Glomerular endothelial cell (primary cell): ENCODE data around the gene RIBC2. TPM values are rescaled to one million over a fixed set of nuclear protein-coding genes. Genes with fewer than 3 reads are reported as not detected.
"Not testable (repeated sequence)": the region's sequence is repeated elsewhere in the genome, so short reads cannot be mapped to it uniquely, and the experiment has no call there.

Source experiments
- DNase-seq: peaks from one replicate; pipeline ENCODE4 v3.0.0-alpha.2; 2011; ENCODE audit warnings: low read depth, low spot score; ENCODE audit errors: extremely low read depth
- total RNA-seq: library from RNA; depleted of rRNA; stranded (reverse); fragments of >200 nt; gene quantifications from 2 replicates; pipeline ENCODE4 v1.2.3, GENCODE V29; 2015

RIBC2 gene
- total RNA-seq, 1 donor from 2014 or later: 0.23 TPM

- DNase-seq: no peak
These were observed 32.7 kb downstream of the RIBC2 start for GRCh38 chr22:45446216-45446615.

GRCh38 chr22:45447596-45447995, 34.1 kb downstream of the RIBC2 start:
- DNase-seq: not testable (repeated sequence)

- no peak for DNase-seq
These were observed 34.9 kb downstream of the RIBC2 start for GRCh38 chr22:45448431-45448830.

- not testable (repeated sequence) for DNase-seq
These were observed 35.9 kb downstream of the RIBC2 start for GRCh38 chr22:45449442-45449841.

GRCh38 chr22:45450101-45450785, 36.8 kb downstream of the RIBC2 start:
- no peak for DNase-seq

- no peak for DNase-seq
These were observed 37.6 kb downstream of the RIBC2 start for GRCh38 chr22:45450921-45451651.

GRCh38 chr22:45451972-45452371, 38.5 kb downstream of the RIBC2 start:
- DNase-seq: no peak

- DNase-seq: no peak
These were observed 39.3 kb downstream of the RIBC2 start for GRCh38 chr22:45452565-45453379.

GRCh38 chr22:45453764-45454163, 40.3 kb downstream of the RIBC2 start:
- no peak for DNase-seq

GRCh38 chr22:45454275-45454674, 40.8 kb downstream of the RIBC2 start:
- DNase-seq: no peak

- no peak for DNase-seq
These were observed 41.7 kb downstream of the RIBC2 start for GRCh38 chr22:45455212-45455611.

- no peak for DNase-seq
These were observed 42.1 kb downstream of the RIBC2 start for GRCh38 chr22:45455621-45456020.

GRCh38 chr22:45456811-45457210, 43.3 kb downstream of the RIBC2 start:
- no peak for DNase-seq

- DNase-seq: no peak
These were observed 45.0 kb downstream of the RIBC2 start for GRCh38 chr22:45458532-45458931.

GRCh38 chr22:45459235-45459634, 45.7 kb downstream of the RIBC2 start:
- DNase-seq: no peak

GRCh38 chr22:45460288-45461109, 47.0 kb downstream of the RIBC2 start:
- no peak for DNase-seq

GRCh38 chr22:45462034-45462655, 48.7 kb downstream of the RIBC2 start:
- DNase-seq: no peak

- DNase-seq: not testable (repeated sequence)
These were observed 50.2 kb downstream of the RIBC2 start for GRCh38 chr22:45463691-45464090.

GRCh38 chr22:45465633-45466032, 52.1 kb downstream of the RIBC2 start:
- no peak for DNase-seq

GRCh38 chr22:45468872-45469271, 55.4 kb downstream of the RIBC2 start:
- no peak for DNase-seq
